Measurements from ENCODE around the gene CYP1A1.
"Not testable (repeated sequence)": the region's sequence is repeated elsewhere in the genome, so short reads cannot be mapped to it uniquely, and the experiment has no call there.

The CYP1A1 gene

DNA sequence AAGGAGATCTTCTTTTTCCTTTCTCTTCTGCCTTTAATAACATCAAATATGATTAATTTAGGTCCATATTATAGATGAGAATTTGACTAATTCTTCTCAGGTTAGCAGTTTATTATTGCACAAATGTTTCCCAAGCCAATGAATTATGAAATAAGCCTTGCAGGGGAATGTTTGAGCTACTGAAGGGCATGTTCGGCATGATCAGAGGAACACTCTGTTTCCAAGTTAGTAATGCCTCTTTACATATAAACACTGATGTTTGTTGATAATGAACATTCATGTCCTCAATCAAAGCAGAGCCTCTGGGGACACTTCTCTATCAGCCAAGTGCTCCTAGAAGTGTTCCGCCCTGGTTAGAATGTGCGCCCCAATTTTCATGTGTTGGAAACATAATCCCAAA lies 10.0 kb upstream of the CYP1A1 start:
- DNase-seq: no peak

DNA sequence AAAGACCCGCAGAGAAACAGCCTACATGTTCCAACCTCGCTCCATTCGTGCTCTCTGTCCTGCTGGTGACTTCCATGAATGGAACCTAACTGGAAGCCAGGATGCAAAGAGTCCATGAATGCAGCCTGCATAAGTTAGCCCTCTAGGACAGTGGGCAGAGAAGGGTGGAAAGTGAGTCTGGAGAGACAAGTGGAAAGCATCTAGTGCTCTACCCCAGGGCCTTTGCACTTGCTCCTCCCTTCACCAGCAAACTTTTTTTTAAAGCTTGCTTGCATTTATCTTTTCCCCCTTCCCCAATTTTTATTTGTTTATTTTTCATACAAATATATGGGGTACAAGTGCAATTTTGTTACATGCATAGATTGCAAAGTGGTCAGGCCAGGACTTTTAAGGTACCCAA lies 7.9 kb upstream of the CYP1A1 start:
- no peak for DNase-seq

- DNase-seq: no peak
Observed at GRCh38 chr15:74732846-74733245, 7.5 kb upstream of the CYP1A1 start.

DNA sequence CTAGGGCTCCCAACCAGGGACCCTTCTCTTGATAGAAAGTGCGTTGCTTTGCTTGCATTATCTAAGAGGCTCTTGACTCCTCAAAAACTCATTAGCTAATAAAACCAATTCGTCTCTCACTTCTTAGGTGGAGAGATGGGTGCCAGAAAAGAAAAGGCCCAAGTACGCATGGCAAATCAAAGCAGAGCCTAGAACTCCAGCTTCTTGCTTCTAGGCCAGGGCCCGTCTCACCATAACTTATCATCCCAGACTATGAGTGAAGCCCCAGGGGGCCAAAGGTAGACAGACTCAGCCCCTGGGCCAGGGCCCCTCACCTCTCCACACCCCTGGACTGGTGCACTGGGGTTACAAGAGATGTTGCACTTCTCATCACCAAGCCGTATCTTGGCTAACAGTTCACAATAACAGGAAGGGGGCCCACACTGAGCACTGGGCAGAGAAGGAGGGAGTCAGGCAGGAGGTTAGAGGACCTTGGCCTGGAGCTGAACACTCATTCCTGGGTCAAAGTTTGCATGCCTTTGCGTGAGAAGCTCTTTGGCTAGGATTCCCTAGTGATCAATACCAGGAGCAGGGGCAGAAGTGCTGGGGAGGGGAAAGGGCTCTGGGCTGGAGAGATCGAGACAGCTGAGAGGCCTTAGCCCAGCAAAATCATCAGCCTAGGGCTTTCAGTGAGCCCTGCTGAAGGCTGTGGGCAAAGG lies 5.4 kb upstream of the CYP1A1 start:
- DNase-seq: no peak

- not testable (repeated sequence) for DNase-seq
Observed at GRCh38 chr15:74729372-74729771, 4.0 kb upstream of the CYP1A1 start.

DNA sequence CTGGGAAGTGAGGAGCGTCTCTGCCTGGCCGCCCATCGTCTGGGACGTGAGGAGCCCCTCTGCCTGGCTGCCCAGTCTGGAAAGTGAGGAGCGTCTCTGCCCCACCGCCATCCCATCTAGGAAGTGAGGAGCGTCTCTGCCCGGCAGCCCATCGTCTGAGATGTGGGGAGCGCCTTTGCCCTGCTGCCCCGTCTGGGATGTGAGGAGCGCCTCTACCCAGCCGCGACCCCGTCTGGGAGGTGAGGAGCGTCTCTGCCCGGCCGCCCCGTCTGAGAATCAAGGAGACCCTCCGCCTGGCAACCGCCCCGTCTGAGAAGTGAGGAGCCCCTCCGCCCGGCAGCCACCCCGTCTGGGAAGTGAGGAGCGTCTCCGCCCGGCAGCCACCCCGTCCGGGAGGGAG lies 3.4 kb upstream of the CYP1A1 start:
- DNase-seq: not testable (repeated sequence)

DNA sequence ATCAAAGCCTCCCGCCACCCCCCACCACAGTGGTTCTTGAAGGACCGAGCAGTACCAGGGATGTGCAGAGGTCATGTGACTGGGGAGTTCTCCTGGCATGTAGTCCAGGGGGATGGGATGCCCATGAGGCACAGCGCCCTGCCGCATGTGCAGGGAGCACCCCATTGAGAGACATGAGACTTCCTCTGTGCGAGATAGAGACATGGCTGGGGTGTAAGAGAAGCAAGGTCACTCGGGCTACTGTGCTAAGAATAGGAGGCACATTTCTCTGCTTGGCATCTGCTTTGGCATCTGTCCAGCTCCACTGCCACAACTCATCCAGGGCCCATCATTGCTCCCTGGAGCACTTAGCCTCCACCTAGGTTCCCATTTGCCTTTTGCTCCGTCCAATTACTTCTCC lies 2.4 kb upstream of the CYP1A1 start:
- no peak for DNase-seq

DNA sequence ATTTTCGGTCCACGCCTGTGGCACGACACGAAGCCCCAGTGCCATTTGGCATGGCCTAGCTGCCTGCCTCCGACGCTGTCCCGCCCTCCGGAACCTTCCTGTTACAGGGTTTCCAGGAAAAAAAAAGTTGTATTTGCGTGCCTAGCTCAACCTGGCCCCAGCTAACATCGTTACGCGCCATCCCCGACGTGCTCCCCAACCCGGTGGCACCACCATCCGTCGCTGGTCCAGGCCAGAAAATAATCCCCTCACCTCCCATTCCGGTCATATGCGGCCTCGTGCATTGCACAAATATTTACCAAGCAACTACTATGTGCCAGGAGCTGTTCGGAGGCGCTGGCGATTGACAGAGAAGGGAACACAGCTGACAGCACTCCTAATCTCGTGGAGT lies 1.4 kb upstream of the CYP1A1 start:
- DNase-seq: no peak

GRCh38 chr15:74725845-74726773 lies 781 bp upstream of the CYP1A1 start:
- peak; percentile 62 for DNase-seq

DNA sequence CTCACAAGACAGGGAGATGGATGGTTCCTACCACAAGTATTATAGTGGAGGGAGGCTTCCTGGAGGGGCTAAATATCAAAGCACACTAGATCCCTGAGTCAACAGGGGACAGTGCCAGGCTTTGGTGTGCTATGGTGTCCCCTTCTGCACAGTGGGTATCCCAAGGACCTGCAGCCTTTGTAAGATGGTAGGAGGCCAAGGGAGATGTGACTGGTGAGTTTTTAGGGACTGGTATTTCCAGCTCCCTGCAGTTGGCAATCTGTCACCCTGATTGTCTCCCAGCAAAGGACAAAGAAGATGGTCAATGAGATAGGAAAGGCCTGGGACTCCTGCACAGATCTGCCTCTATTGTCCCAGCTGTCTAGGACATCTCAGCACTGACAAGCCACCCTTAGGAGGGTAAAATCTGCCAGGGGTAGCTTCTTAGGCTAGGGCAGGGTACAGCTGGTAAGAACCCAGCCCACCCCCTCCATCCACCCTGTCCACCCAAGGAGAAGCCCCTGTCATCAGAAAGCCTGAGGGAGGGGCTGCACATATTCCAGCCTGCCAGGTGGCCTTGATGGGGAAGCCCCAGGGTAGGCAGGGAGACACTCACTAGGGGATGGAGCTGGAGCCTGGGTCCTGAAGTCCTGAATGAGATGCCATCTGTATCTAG lies 631 bp downstream of the CYP1A1 start:
- DNase-seq: no peak

- DNase-seq: no peak
Observed at GRCh38 chr15:74723754-74724334, 1.5 kb downstream of the CYP1A1 start.

DNA sequence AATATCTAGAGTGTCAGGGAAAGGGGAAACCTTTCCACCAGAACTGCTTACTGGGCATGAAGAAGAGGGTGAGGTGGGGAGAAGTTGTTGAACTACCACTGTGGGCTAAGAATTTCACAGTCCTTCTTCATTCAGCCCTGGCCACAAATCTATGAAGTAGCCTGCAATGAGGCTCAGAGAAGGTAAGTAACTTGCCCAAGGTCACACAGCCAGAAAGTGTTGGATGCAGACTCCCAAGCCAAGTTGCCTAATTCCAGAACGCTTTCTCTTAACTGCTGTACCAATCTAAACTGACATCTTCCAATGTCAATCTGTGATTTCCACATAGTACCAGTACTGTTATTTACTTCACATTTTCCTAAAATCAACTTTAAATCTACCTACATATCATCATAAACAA lies 2.1 kb downstream of the CYP1A1 start:
- DNase-seq: no peak

- DNase-seq: no peak
Observed at GRCh38 chr15:74722591-74722990, 2.7 kb downstream of the CYP1A1 start.

DNA sequence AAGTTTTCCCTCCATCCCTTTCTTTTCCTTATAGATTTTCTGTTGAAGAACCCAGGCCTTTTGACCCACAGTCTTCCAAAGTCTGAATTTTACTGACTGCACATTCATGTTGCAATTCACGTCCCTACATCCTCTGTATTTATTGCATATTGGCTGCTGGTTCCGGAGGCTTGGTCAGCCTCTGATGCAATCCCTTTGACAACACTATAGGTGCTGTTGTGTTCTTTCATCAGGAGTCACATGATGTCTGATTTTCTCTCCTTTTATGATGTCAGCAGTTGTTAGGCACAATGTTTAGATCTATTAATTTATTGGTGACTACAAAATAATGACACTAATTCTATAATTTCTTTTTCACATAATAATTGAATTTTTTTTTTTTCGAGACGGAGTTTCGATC lies 8.7 kb downstream of the CYP1A1 start:
- DNase-seq: no peak

DNA sequence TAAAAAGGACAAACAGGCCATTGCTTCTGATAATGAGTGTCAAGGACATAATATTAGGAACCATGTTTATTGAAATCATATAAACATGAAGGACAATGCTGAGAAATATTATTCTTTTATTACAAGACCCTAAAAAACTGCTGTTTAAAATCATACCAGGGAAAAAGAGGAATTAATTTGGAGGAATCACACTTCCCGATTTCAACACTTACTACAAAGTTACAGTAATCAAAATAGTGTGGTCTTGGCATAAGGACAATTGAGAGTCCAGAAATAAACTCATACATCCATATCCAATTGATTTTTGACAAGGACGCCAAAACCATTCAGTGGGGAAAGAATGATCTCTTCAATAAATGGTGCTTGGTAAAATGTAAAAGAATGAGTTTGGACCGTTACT lies 13.0 kb downstream of the CYP1A1 start:
- DNase-seq: no peak

DNA sequence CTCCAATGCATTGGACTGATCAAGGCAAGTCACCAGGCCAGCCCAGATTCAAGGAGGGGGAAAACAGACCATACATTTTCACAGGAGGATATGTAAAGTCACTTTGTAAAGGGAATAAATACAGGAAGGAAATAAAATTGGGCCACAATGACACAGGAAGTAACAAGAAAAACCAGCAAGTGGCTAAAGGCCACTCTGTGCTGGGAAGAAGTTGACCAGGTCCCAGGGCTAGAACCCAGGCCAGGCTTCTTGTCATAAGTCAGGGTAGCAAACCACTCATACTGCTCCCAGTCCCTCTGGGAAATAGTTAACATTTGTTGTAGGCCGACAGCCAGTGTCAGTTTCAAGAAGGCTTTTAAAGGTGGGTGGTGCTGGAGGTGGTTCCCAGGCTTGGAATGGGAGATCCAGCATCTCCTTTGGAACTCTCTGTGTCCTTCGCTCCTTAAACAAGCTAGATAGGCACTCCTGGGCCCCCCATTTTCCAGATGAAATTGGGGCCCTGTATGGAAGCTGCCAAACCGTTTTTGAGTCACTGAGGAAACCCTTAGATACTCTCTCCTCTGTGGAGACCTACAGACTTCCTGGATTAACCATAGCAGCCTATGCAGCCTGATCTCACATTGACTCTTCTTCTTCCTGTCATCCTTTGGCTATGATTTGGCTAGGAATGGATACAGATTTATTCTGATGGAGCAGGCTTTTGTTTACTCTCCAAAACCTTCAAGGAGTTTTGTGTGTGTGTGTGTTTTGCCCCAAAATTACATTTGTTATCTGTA lies 14.8 kb downstream of the CYP1A1 start:
- DNase-seq: no peak

DNA sequence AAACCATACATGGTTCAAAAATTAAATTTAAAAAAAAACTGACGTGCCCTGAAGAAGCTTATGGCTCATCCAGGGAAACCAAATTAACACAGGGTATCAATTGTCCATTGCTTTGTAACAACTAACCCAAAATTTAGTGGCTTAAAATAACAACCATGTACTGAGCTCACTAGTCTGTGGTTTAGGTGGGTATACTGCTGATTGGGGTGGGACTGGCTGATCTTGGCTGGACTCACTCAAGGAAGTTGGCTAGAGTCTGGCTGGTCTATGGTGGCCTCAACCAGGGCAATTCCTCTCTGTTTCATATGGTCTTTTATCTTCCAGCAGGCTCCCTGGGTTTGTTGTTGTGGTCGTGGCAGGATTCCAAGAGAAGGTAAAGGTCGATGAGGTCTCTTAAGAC lies 15.4 kb downstream of the CYP1A1 start:
- no peak for DNase-seq

GRCh38 chr15:74709011-74709410 lies 16.3 kb downstream of the CYP1A1 start:
- DNase-seq: no peak

DNA sequence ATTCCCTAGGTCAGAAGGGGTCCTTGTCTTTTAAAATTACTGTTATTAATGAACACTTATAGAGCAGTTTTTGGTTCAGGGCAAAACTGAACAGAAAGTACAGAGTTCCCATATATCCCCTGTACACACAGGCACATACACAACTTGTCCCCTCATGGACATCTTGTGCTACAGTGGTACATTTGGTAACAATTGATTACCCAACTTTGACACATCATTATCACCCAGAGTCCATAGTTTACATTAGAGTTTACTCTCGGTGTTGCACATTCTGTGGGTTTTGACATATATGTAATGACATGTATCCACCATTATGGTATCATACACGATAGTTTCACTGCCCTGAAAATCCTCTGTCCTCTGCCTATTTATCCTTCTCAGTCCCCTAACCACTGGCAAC lies 28.5 kb downstream of the CYP1A1 start:
- no peak for DNase-seq

- no peak for DNase-seq
Observed at GRCh38 chr15:74696398-74696729, 29.0 kb downstream of the CYP1A1 start.

DNA sequence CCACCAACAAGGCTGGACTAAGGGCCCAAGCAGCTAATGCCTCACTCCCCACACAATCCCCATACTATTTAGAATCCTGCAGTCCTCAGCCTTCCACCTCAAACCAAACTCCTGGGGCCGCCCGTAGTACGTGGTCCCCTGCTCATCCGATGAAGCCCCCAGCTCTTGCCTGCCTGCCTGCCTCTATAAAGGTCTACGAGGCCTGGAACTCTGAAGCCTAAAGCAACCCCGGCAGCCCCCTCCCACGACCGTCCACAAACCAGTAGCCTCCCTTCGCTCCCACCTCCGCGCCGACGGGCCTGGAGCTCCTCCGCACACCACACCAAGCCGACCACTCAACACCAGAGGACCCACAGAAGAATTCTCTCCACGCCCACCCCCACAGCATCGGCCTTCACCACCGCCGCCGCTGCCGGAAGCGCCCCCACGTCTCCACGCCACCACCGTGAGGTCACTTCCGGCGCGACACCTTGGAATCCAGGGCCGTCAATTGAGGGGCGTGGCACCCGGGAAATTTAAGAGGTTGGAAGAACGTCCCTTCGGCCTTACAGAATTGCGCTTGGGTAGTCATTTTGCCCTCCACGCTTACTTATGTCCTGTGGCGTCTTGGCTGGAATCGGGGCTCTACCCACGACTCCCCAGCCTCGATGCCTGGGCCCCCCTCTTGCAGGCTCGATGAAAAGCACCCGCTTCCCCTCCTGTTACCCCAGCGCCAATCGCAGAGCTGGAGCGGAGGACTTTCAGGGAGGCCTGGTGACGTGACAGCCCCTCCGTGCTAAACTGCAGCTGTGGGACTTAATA lies 29.5 kb downstream of the CYP1A1 start, which contains the start of gene EDC3:
Gene EDC3 (minus strand): TSS at position 428 of the 801 bp plus-strand sequence. CDS start 20,900 bp downstream, outside the sequence.
- DNase-seq: peak; percentile 84

DNA sequence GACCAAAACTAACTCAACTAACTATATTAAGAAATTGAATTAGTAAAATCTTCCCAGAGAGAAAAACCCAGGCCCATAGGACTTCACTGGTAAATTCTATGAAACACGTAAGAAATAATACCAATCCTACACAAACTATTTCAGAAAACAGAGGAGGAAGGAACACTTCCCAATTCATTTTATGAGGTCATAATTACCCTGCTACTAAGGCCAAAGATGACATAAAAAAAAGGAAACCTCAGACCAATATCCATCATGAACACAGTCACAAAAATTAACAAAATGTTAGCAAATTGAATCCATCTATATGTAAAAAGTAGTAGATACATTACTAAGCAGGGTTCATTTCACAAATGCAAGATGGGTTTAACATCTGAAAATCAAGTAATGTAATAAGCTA lies 33.0 kb downstream of the CYP1A1 start:
- no peak for DNase-seq
